IMR-90 (cell line): Measurements from ENCODE around the gene MMAB. TPM values are rescaled to one million over a fixed set of nuclear protein-coding genes. Genes with fewer than 3 reads are reported as not detected.

ENCODE experiments used
- ATAC-seq: fragments of 200-7000 bp; cut with Tn5 transposase; 2 replicates; pipeline ENCODE4 v1.9.1; 2020; ENCODE audit warnings: low read depth, mild to moderate bottlenecking, moderate library complexity
- BruUV-seq: library from RNA; stranded (reverse); fragments of 400-500 nt; replicated peaks from 2 replicates; lab custom pipeline; 2021; lab: Mats Ljungman, UMichigan
- CTCF ChIA-PET: fragments of 300-600 bp; formaldehyde crosslinking; extraction: SDS; loops from one replicate; lab custom pipeline; 2021; ENCODE audit warnings: antibody characterized with exemption; lab: Yijun Ruan, JAX
- POLR2A ChIA-PET: fragments of 300-600 bp; sonication (Branson Sonifier 250); formaldehyde crosslinking; loops from one replicate; lab custom pipeline; 2022; ENCODE audit warnings: antibody characterized with exemption; ENCODE audit not compliant: unreplicated experiment; lab: Charles Lee
- DNase-seq: peaks from one replicate; pipeline ENCODE4 v3.0.0; 2013
- H2AFZ ChIP-seq: replicated peaks from 2 replicates; pipeline ENCODE3; 2013; ENCODE audit warnings: low read length, mild to moderate bottlenecking; ENCODE audit not compliant: poor library complexity
- H2AK5ac ChIP-seq: 2 replicates; pipeline ENCODE4 v1.6.1; 2013; ENCODE audit warnings: low read depth, low read length, inconsistent platforms
- H2AK9ac ChIP-seq: replicated peaks from 2 replicates; pipeline ENCODE3; 2013; ENCODE audit warnings: mild to moderate bottlenecking, low read depth, low read length, moderate library complexity; ENCODE audit not compliant: poor library complexity
- H2BK120ac ChIP-seq: 2 replicates; pipeline ENCODE4 v1.6.1; 2013; ENCODE audit warnings: low read depth, low read length, inconsistent platforms
- H2BK15ac ChIP-seq: 3 replicates; pipeline ENCODE4 v1.6.1; 2013; ENCODE audit warnings: low read depth, low read length, inconsistent platforms
- H2BK20ac ChIP-seq: 2 replicates; pipeline ENCODE4 v1.6.1; 2013; ENCODE audit warnings: low read depth, mild to moderate bottlenecking, inconsistent platforms, low read length, moderate library complexity
- H2BK5ac ChIP-seq: 2 replicates; pipeline ENCODE4 v1.6.1; 2013; ENCODE audit warnings: mild to moderate bottlenecking, low read depth, low read length, inconsistent platforms; ENCODE audit not compliant: poor library complexity, severe bottlenecking
- H3K14ac ChIP-seq: replicated peaks from 2 replicates; pipeline ENCODE4 v1.6.1; 2013; ENCODE audit warnings: low read depth, low read length, inconsistent platforms
- H3K18ac ChIP-seq: 2 replicates; pipeline ENCODE4 v1.6.1; 2013; ENCODE audit warnings: low read depth, low read length, control low read depth
- H3K23ac ChIP-seq: 2 replicates; pipeline ENCODE4 v1.6.1; 2013; ENCODE audit warnings: low read depth, low read length, inconsistent platforms
- H3K27ac ChIP-seq: 2 replicates; pipeline ENCODE4 v1.5.1; 2013; ENCODE audit warnings: mild to moderate bottlenecking, control low read depth, low read length; ENCODE audit not compliant: insufficient read depth
- H3K27me3 ChIP-seq: 2 replicates; pipeline ENCODE4 v1.6.1; 2013; ENCODE audit warnings: low read length; ENCODE audit not compliant: control insufficient read depth, insufficient read depth
- H3K36me3 ChIP-seq: 2 replicates; pipeline ENCODE4 v1.6.1; 2013; ENCODE audit warnings: low read length, mixed read lengths; ENCODE audit not compliant: control insufficient read depth, insufficient read depth
- H3K4ac ChIP-seq: 2 replicates; pipeline ENCODE4 v1.6.1; 2013; ENCODE audit warnings: low read depth, low read length, inconsistent platforms
- H3K4me1 ChIP-seq: 2 replicates; pipeline ENCODE4 v1.6.1; 2013; ENCODE audit warnings: low read length, mixed read lengths; ENCODE audit not compliant: control insufficient read depth, insufficient read depth
- H3K4me2 ChIP-seq: 2 replicates; pipeline ENCODE4 v1.6.1; 2013; ENCODE audit warnings: low read depth, mild to moderate bottlenecking, control low read depth, low read length, moderate library complexity
- H3K4me3 ChIP-seq: 2 replicates; pipeline ENCODE4 v1.5.1; 2013; ENCODE audit warnings: low read depth, mild to moderate bottlenecking, control low read depth, low read length, moderate library complexity; ENCODE audit not compliant: insufficient read depth
- H3K56ac ChIP-seq: 2 replicates; pipeline ENCODE4 v1.6.1; 2013; ENCODE audit warnings: low read length, inconsistent platforms; ENCODE audit not compliant: insufficient read depth; ENCODE audit errors: extremely low read depth
- H3K79me1 ChIP-seq, 2 experiments: 2 replicates each; pipeline ENCODE4 v1.6.1; 2013; ENCODE audit warnings: low read length in 2 of 2, inconsistent platforms in 1 of 2, low read depth in 1 of 2
- H3K9ac ChIP-seq: 2 replicates; pipeline ENCODE4 v1.6.1; 2013; ENCODE audit warnings: low read depth, low read length, control low read depth
- H3K9me1 ChIP-seq: 2 replicates; pipeline ENCODE4 v1.6.1; 2013; ENCODE audit warnings: low read length, inconsistent platforms; ENCODE audit not compliant: insufficient read depth
- H3K9me3 ChIP-seq: 2 replicates; pipeline ENCODE4 v1.6.1; 2013; ENCODE audit warnings: low read length; ENCODE audit not compliant: control insufficient read depth, insufficient read depth
- H4K20me1 ChIP-seq: 2 replicates; pipeline ENCODE4 v1.6.1; 2013; ENCODE audit warnings: low read length, inconsistent platforms; ENCODE audit not compliant: insufficient read depth
- H4K5ac ChIP-seq: 2 replicates; pipeline ENCODE4 v1.6.1; 2013; ENCODE audit warnings: mild to moderate bottlenecking, low read depth, low read length, control low read depth
- H4K8ac ChIP-seq, 2 experiments: 2 replicates each; pipeline ENCODE4 v1.6.1; 2013; ENCODE audit warnings: low read depth in 2 of 2, low read length in 2 of 2, control low read depth in 1 of 2, inconsistent platforms in 1 of 2
- H4K91ac ChIP-seq: 2 replicates; pipeline ENCODE4 v1.6.1; 2013; ENCODE audit warnings: low read depth, low read length, inconsistent platforms; ENCODE audit not compliant: insufficient read depth
- CEBPB ChIP-seq: IDR thresholded peaks from 2 replicates; pipeline ENCODE4 v1.6.1; 2012; ENCODE audit warnings: low read depth, low read length, improper control_type of control experiment
- CHD1 ChIP-seq: IDR thresholded peaks from 2 replicates; pipeline ENCODE4 v1.6.1; 2012; ENCODE audit warnings: low read depth, low read length, improper control_type of control experiment
- CTCF ChIP-seq: conservative IDR thresholded peaks from 2 replicates; pipeline ENCODE4 v1.5.1; 2012; ENCODE audit warnings: mild to moderate bottlenecking, low read depth, low read length, improper control_type of control experiment
- ELK1 ChIP-seq: fragments of 150-350 bp; IDR thresholded peaks from 2 replicates; pipeline ENCODE4 v1.6.1; 2016; ENCODE audit warnings: low read depth, mild to moderate bottlenecking, low read length, moderate library complexity, borderline replicate concordance
- FOS ChIP-seq: fragments of 150-350 bp; IDR thresholded peaks from 2 replicates; pipeline ENCODE4 v1.6.1; 2016; ENCODE audit warnings: low read depth, low read length
- MAFK ChIP-seq: IDR thresholded peaks from 2 replicates; pipeline ENCODE4 v1.6.1; 2012; ENCODE audit warnings: low read depth, low read length, improper control_type of control experiment
- RAD21 ChIP-seq: IDR thresholded peaks from 2 replicates; pipeline ENCODE4 v1.6.1; 2012; ENCODE audit warnings: low read length, improper control_type of control experiment
- RCOR1 ChIP-seq: IDR thresholded peaks from 2 replicates; pipeline ENCODE4 v1.6.1; 2012; ENCODE audit warnings: mild to moderate bottlenecking, low read length, improper control_type of control experiment; ENCODE audit not compliant: insufficient replicate concordance
- WGBS, 2 experiments: methylation state at CpG; one replicate each; pipeline versions ENCODE4 v1.1.5 to v1.1.7; 2013; ENCODE audit warnings: missing lambda C conversion rate in 2 of 2; ENCODE audit not compliant: insufficient read length in 1 of 2; ENCODE audit errors: extremely low coverage in 2 of 2; 5-methylcytosine and 5-hydroxymethylcytosine counted together
- dilution Hi-C: fragments of 300-500 bp; cut with HindIII; formaldehyde crosslinking; loops from one replicate; pipeline ENCODE4 v1.14.3; 2018; ENCODE audit warnings: low sequenced_read_pairs; ENCODE audit not compliant: unreplicated experiment
- in situ Hi-C: fragments of 300-500 bp; cut with MboI; formaldehyde crosslinking; loops from 3 replicates; pipeline ENCODE4 v1.14.3; 2019; ENCODE audit warnings: low sequenced_read_pairs, inconsistent platforms, mixed read lengths
- intact Hi-C: fragments of 100-400 bp; cut with micrococcal nuclease; formaldehyde crosslinking; loops from 2 replicates; pipeline ENCODE4 v1.10.0; 2022
- polyA plus RNA-seq, 3 experiments: library from polyadenylated mRNA; depleted of rRNA; stranded (reverse); fragments of >200 nt; gene quantifications; 2 replicates each; pipeline ENCODE4 v1.2.3, GENCODE V29; 2012; ENCODE audit warnings: low replicate concordance in 1 of 3
- total RNA-seq: library from RNA; depleted of rRNA; stranded (reverse); fragments of >200 nt; gene quantifications from 2 replicates; pipeline ENCODE4 v1.2.3, GENCODE V29; 2012
- TF ChIP-seq, protein P1 (sequence below): fragments of 150-350 bp; IDR thresholded peaks from 2 replicates; pipeline ENCODE4 v1.6.1; 2017; ENCODE audit warnings: mild to moderate bottlenecking, antibody characterized with exemption, low read length, low read depth

The MMAB gene
- total and polyA plus RNA-seq, 2 of the 4 experiments (the other 2 are of a cell fraction): 16.5 to 16.9 TPM

DNA sequence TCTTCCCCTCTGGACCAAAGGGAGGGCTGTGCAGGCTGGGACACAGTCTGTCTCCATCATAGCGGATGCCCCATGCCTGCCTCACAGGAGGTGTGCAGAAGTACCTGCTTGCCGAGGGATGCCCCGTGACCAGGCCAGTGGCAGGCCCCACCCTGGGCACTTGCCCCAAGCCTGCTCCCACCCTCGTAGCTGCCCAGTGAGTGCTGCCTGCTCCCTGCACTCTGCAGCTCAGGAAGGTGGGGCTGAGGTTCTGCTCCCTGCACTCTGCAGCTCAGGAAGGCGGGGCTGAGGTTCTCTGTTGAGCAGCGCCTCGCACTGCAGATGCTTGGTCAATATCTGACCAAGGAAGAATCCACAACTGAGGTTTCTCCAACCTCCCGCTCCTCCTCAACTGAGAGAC, 6.9 kb downstream of the MMAB start:
- Histone ChIP-seq H3K4me2 (no peak overlapping the region), H2BK5ac (no peak overlapping the region), H3K4ac (no peak overlapping the region), H3K18ac (no peak overlapping the region), H3K36me3 (peaks cover 6% of the 10 kb centered on the region), H3K14ac (no peak overlapping the region), H3K27ac (no peak overlapping the region), H3K56ac (no peak overlapping the region), H4K91ac (no peak overlapping the region), H3K4me1 (no peaks in the 10 kb centered on the region), H2AFZ (no peak overlapping the region), H4K8ac (no peak overlapping the region), H3K9ac (no peak overlapping the region), H4K20me1 (no peaks in the 10 kb centered on the region), H2AK9ac (no peak overlapping the region), H3K27me3 (no peaks in the 10 kb centered on the region), H3K79me1 (no peaks in the 10 kb centered on the region), H4K5ac (no peak overlapping the region), H3K4me3 (no peak overlapping the region), H2BK20ac (no peak overlapping the region), H2AK5ac (no peak overlapping the region), H3K9me1 (no peaks in the 10 kb centered on the region), H2BK120ac (no peak overlapping the region), H2BK15ac (no peak overlapping the region), H3K9me3 (0 out of 2 replicates have a peak, but pooled peaks cover 2% of the 10 kb centered on the region), H3K23ac (no peak overlapping the region)
- DNase-seq (no peak), ATAC-seq (no peak)
- TF ChIP-seq MAFK (no peak), CTCF (no peak), ELK1 (no peak), RAD21 (no peak), FOS (no peak), RCOR1 (no peak), CHD1 (no peak), CEBPB (no peak)
- TF ChIP-seq, protein P1, sequence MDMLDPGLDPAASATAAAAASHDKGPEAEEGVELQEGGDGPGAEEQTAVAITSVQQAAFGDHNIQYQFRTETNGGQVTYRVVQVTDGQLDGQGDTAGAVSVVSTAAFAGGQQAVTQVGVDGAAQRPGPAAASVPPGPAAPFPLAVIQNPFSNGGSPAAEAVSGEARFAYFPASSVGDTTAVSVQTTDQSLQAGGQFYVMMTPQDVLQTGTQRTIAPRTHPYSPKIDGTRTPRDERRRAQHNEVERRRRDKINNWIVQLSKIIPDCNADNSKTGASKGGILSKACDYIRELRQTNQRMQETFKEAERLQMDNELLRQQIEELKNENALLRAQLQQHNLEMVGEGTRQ: no peak
- no TSS peak for BruUV-seq
- ChIA-PET POLR2A (no interaction called here), CTCF (no interaction called here)
- intact Hi-C loops: no loop called here
- dilution Hi-C loops: no loop called here
- in situ Hi-C loops: no loop called here
- 86% methylated on average over 1 of the region's 8 CpGs; no CpG with 5 or more reads in 1 of the 2 experiments for WGBS, 2 experiments
